Stimulated activated CD8-positive, alpha-beta memory T cell treated with anti-CD3 and anti-CD28 coated beads, Interleukin-15, amount 100 ng/mL, for 48 hours (primary cell): ENCODE data around the gene PARD3B.

Experiments used
- DNase-seq, 2 donors: peaks; one replicate each; pipeline ENCODE4 v3.0.0-alpha.2; 2020; ENCODE audit warnings: low read depth in 2 of 2

The PARD3B gene

DNA sequence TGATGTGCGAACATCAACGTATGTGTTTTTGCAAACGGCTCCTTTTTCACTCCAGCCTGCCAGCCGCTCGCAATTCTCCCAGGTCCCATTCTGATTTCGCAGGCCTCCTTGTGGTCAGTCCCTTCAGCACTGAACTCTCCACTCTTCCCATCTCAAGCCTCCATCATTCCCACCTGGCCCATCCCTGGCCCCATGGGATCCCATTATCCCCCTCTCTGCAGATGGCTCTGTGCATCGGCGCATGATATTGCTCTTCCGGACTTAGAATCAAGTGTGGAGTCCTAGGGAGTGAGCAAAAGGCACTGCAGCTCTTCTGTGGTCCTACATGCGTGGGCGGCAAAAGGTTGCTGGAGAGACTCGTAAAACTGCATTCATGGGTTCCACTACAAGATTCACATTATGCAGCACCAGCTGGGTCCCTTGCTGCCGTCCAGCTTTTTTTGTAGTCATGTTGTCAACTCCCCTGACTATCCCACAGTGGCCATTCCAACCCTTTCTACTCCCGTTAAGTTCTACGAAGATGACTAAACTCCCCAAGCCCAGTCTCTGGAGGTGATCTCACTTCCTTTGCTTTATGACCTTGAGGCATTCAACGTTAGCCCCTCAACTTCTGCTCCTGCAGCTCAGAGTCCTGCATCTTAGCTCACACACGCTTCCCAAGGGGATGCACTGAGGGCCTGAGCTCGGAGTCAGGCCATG is 1011.7 kb downstream of the PARD3B start:
- DNase-seq, result no peak

- no peak for DNase-seq
Measured at GRCh38 chr2:205557873-205558272, 1012.6 kb downstream of the PARD3B start.

DNA sequence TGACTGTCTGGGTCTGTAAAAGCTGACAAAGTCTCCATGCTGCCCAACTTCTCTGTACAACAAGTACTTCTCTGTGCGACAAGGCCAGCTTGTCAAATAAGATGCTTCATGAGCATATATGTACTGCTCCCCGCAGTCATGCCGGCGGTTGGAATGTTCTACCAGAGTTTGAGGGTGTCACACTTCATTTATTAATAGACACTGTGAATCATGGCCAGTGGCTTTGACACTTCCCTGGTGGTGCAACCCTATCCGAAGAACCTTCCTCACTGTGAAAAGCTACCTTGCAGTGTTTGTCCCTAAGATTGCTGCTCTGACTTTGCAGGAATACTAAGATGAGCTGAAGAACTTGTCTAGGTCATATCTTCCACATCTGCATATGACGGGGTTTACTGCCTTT is 1016.2 kb downstream of the PARD3B start:
- no peak for DNase-seq

GRCh38 chr2:205563646-205564045 is 1018.4 kb downstream of the PARD3B start:
- no peak for DNase-seq

DNA sequence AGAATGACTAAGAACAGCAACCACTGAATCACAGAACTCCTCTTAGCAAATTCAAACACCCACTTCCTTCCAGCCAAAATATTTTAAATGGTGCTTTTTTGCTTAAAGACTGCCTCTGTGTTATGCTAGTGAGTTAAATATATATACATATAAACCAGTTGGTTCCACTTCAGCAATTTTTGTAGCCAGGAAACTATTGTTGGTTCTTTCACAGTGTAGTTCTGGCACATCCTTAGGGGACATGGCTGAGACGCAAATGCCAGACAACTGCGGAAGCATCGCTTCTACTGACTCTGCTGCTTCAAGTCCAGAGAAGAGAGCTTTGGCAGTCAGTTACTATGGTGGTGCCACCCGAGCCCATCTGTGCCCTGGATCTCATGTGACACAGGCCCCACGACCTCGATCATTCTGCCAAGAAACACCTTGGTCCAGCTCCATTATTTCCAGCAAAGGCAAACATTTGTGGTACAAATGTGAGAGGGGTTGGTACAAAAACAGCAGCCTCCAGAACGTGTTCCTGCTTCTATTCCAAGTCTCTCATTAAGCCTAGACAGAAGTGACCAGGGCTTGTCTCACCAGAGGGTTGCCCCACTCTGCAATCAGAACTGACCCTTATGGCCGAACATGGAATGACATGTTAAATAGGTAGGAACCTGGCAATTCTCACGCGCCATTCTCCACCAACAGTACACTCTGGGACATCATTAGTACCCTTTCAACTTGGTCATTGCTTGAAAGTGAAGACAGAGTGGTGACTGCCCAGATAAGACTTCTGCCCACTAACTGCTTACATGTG is 1019.3 kb downstream of the PARD3B start:
- DNase-seq, result no peak

GRCh38 chr2:205565142-205565522 is 1019.9 kb downstream of the PARD3B start:
- no peak for DNase-seq

DNA sequence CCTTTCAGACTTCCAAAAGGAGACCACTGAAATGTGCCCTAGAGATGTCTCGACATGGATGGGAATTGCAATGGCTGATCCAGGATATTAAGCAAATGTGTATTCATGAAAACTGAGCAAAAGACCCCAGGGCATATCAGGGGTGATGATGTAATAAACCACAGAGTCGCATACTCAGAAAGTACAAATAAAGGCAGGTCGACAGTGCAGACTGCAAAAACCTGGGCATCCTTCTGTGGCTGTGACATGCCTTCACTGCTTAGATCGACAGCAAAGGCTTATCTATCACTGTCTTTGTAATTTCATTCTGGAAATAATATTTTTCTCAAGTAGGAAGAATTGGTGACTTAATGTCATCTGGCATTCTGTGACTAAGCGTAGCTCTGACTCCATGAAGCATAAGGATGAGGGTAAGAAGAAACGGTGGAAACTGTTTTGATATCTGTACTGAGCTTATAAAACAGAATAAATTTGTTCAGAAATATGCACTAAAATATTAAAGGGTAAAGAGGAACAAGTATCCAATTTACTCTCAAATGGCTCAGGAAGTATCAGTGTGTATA is 1021.4 kb downstream of the PARD3B start:
- no peak for DNase-seq

- DNase-seq, result no peak
Measured at GRCh38 chr2:205568620-205569019, 1023.3 kb downstream of the PARD3B start.

GRCh38 chr2:205570648-205571047 is 1025.4 kb downstream of the PARD3B start:
- DNase-seq, result no peak

- DNase-seq, result no peak
Measured at GRCh38 chr2:205571360-205571959, 1026.2 kb downstream of the PARD3B start.

DNA sequence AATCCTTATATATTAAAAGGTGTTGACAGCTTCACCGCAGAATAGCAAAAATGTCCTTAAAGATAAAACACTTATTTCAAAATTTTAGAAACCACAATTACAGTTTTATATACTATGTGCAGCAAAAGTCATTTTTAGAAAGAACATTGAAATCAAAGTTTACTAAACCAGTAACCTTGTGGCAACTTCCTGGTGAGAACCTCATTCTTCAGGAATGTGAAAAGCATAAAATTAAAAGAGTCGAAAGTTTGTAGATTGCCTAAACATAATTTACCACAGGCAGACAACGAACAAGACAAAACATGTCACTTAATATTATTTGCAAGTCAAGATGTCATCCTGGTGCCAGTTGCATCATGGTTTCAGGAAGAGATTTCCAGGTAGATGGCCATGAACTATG is 1028.7 kb downstream of the PARD3B start:
- DNase-seq, result no peak

DNA sequence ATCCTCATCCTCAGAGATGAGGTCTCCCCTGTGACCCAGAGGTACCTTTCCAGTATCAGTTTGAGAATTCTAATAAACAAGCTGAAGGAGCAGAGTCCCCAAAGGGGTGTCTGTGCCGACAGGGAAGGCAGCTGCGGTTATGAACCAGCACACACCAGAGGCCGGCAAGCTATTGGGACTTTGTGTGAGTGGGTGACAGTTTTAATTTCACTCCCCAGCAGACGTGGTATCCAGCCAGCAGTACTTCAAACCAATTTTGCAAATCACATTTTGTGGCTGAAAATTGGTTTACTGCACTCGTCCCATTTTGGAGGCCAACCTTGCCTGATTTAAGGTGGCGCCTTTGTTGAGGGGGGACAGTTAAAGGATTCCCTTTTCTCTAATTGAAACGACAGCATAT is 1034.1 kb downstream of the PARD3B start:
- no peak for DNase-seq

DNA sequence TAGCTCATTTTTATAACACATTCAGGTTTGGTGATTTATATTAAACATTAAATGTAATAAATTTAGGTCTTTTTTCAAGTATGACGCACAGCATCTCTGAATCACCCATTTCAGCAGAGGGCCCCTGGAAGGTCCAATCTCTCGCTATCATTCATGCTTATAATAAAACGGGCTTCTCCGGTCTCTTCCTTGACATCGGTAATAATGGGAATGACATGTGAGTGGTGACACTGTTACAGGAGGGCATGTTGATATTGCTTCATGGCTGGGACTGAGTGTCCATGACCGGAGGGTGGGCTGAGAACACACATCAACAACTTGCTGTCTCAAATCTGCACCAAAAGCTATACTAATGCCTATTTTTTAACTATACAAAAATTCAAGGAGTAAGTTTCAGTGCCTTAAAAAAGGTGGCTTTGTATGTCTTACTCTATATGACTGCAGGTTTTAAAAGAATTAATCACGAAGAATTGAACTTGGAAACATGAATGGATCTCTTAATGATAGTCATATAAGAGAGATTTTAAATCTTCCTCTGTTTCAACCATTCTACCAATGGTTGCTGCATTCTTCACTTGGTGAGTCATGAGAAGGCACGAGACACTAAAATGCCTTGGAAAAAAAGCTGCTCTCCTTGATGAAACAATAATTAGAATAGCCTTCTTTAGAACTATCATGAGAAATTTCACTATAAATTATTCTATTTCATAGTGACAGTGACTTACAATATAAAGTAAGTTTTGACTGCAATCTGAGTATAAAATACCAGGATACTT is 1035.1 kb downstream of the PARD3B start:
- no peak for DNase-seq

GRCh38 chr2:205582366-205582765 is 1037.1 kb downstream of the PARD3B start:
- no peak for DNase-seq

DNA sequence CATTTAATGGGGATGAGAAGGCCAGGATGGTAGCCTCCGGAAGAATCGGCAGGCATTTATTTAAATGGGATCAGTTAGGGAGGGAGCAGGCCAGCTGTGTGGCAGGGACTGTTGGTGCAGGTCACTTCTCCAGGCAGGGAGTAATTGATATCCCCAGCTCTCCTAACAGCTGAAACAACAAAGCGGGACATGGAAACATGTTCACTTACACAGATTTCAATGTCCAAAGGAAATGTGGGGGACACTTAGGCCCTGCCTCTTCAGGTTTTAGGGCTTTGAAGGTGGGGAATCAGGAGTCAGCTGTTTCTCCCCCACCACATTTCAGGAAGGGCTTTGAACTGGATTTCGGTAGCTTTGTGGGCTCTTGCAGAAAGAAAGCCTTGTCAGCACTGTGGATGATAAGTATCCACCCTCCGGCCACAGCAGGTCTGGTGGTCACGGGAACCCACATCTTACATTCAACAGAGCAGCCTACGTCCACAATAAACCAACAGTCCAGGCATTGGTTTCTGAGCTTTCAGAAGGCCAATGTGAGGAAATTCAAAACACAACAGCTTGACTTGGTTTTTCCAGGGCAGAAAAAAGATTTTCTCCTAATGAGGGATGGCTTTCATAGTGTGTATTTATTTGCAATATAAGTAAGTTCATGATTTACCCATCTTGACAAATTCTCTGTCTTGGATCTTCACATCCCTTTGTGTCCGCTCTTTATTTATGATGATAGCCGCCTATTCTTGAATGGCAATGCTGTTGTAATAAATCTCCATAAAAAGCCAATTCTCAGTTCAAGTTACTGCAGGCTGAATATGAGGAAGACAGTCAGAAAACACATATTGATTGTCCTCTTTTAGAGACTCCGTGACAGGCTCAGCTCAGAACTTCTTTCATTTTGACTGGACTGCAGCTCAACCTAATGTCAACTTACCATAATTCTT is 1040.4 kb downstream of the PARD3B start:
- no peak for DNase-seq

DNA sequence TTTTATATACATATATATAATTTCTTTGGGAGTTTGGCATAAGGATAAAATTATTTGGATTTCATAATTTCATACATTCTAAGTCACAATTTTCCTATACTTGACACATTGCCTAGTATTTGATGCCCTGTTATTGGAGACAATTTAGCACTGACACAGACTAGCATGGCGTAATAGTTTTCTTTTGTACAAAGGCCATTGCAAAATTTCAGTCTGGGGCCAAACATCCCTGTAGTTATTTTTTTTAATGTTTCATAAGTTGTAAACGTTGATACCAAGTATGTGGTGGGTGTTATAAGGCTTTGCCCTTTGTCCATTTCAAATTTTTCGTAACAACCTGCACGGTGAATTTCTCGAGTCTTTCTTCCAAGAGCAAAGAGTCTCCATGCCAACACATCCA is 1041.4 kb downstream of the PARD3B start:
- no peak for DNase-seq

DNA sequence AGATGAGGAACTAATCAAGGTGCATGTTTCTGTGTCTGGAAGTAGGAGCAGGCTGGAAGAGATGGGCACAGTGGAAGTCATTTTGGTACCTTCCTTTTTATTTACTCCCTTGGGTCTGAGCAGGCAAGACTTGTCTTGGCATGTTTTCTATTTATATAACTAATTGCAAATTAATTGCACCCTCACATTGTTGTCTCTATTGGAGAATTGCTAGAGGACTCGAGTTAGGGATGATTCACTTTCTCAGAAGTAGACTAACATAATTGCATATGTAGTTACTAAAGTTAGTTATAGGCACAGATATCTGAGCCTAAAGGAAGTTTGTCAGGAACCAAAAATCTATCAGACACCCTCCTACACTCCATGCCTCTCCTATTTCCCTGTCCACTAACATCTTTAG is 1044.2 kb downstream of the PARD3B start:
- DNase-seq, result no peak

DNA sequence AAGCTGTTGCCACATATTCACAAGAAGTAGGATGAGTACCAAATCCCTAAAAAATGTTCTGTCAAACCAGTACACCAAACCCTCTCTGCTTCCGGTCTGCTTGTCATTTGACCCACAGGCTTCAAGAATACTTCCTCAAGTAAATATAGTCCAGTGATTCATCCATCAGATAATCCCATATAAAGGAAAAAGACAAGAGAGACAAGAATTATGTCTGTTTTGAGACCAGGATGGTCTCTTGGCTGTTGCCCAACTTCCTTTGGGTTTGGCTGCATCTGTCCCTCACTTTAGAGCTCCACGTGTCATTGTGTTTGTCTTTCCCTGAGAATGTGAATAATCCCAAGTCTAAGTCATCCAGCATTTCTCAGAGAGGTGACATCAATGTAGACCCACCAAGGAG is 1045.5 kb downstream of the PARD3B start:
- DNase-seq, result no peak

DNA sequence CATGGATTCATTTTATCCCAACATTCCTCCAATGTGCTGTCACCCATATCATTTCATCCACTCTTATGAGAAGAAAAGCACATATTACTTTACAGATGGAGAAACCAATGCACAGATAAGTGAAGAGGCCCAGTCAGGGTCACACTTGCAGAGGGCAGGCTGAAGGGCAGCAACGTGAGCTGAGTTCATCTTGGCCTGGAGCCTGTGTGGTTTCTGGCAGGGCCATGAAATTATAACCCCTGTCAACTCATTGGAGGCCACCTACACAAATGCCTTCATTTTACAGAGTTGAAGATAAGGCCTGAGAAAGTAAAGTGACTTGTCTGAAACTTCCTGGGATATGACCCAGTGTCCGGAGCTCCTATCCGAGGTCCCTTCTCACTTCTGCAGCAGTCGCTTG is 1048.6 kb downstream of the PARD3B start:
- DNase-seq, result no peak

- DNase-seq, result no peak
Measured at GRCh38 chr2:205596581-205596980, 1051.3 kb downstream of the PARD3B start.
